DOHH2 (cell line): ENCODE data around the gene HEATR9.

ENCODE experiments used
- H3F3A ChIP-seq: fragments of 200-600 bp; sonication (generic), shearing (Covaris generic); 2 replicates; pipeline ENCODE4 v1.6.0; 2016; ENCODE audit warnings: antibody characterized with exemption, mild to moderate bottlenecking; ENCODE audit not compliant: control insufficient read depth, insufficient read depth
- H3K27ac ChIP-seq: fragments of 200-600 bp; sonication (generic); 2 replicates; pipeline ENCODE4 v1.5.1; 2014; ENCODE audit warnings: low read depth, mild to moderate bottlenecking, low read length, moderate library complexity
- H3K27me3 ChIP-seq: fragments of 200-600 bp; sonication (generic); 2 replicates; pipeline ENCODE4 v1.6.1; 2014; ENCODE audit warnings: mild to moderate bottlenecking, low read length, mixed read lengths; ENCODE audit not compliant: control insufficient read depth
- H3K36me3 ChIP-seq: fragments of 200-600 bp; sonication (generic); 2 replicates; pipeline ENCODE4 v1.6.1; 2014; ENCODE audit warnings: mild to moderate bottlenecking, low read length, moderate library complexity, mixed read lengths; ENCODE audit not compliant: control insufficient read depth
- H3K4me1 ChIP-seq: fragments of 200-600 bp; sonication (generic); 2 replicates; pipeline ENCODE4 v1.6.1; 2014; ENCODE audit warnings: mild to moderate bottlenecking, low read length, mixed read lengths; ENCODE audit not compliant: control insufficient read depth
- H3K4me2 ChIP-seq: fragments of 200-600 bp; sonication (generic); 2 replicates; pipeline ENCODE4 v1.6.0; 2014; ENCODE audit warnings: mild to moderate bottlenecking, low read length, moderate library complexity
- H3K4me3 ChIP-seq: fragments of 200-600 bp; sonication (generic); 2 replicates; pipeline ENCODE4 v1.5.1; 2014; ENCODE audit warnings: mild to moderate bottlenecking, low read length, mixed read lengths
- H3K79me2 ChIP-seq: fragments of 200-600 bp; sonication (generic); 2 replicates; pipeline ENCODE4 v1.6.1; 2014; ENCODE audit warnings: mild to moderate bottlenecking, low read length, mixed read lengths; ENCODE audit not compliant: control insufficient read depth
- H3K9me2 ChIP-seq: fragments of 200-600 bp; sonication (generic); replicated peaks from 2 replicates; pipeline ENCODE4 v1.6.1; 2014; ENCODE audit warnings: mild to moderate bottlenecking, low read length, mixed read lengths; ENCODE audit not compliant: control insufficient read depth
- H3K9me3 ChIP-seq: fragments of 200-600 bp; sonication (generic); 2 replicates; pipeline ENCODE4 v1.6.1; 2014; ENCODE audit warnings: antibody characterized with exemption, low read length, mixed read lengths; ENCODE audit not compliant: control insufficient read depth, insufficient read depth
- H4K20me1 ChIP-seq: fragments of 200-600 bp; sonication (generic); 2 replicates; pipeline ENCODE4 v1.6.0; 2014; ENCODE audit warnings: low read depth, mild to moderate bottlenecking, antibody characterized with exemption, low read length, moderate library complexity; ENCODE audit not compliant: control insufficient read depth, insufficient read depth
- CTCF ChIP-seq: fragments of 200-600 bp; sonication (generic); IDR thresholded peaks from one replicate; pipeline ENCODE4 v1.5.1; 2014; ENCODE audit warnings: antibody characterized with exemption, mild to moderate bottlenecking, low read depth, low read length; ENCODE audit not compliant: poor library complexity, severe bottlenecking
- EZH2phosphoT487 ChIP-seq: fragments of 200-600 bp; sonication (generic); IDR thresholded peaks from 2 replicates; pipeline ENCODE4 v1.6.1; 2017; ENCODE audit warnings: borderline replicate concordance, mild to moderate bottlenecking, antibody characterized with exemption, low read length, moderate library complexity, mixed read lengths

The HEATR9 gene

GRCh38 chr17:35841505-35841904 is 27.2 kb downstream of the HEATR9 start:
- H3K79me2 ChIP-seq, result no peaks in the 10 kb centered on the region
- peaks cover 3% of the 10 kb centered on the region; the same call in 1 of the 2 replicates for H4K20me1 ChIP-seq
- H3K27ac ChIP-seq, result no peak overlapping the region
- H3K4me1 ChIP-seq, result no peaks in the 10 kb centered on the region
- peaks cover 4% of the 10 kb centered on the region; the same call in 1 of the 2 replicates for H3F3A ChIP-seq
- H3K9me2 ChIP-seq, result no peaks in the 10 kb centered on the region
- no peaks in the 10 kb centered on the region for H3K27me3 ChIP-seq
- H3K36me3 ChIP-seq, result peaks cover 88% of the 10 kb centered on the region
- H3K4me3 ChIP-seq, result no peak overlapping the region
- no peak for TF ChIP-seq EZH2phosphoT487
- TF ChIP-seq CTCF, result no peak
- H3K4me2 ChIP-seq, result no peak overlapping the region
- no peaks in the 10 kb centered on the region for H3K9me3 ChIP-seq

- Histone ChIP-seq H3K4me1 (no peaks in the 10 kb centered on the region), H3K79me2 (no peaks in the 10 kb centered on the region), H3K36me3 (peaks cover 88% of the 10 kb centered on the region), H3K27ac (no peak overlapping the region), H4K20me1 (peaks cover 3% of the 10 kb centered on the region; the same call in 1 of the 2 replicates), H3K4me3 (no peak overlapping the region), H3K9me3 (no peaks in the 10 kb centered on the region), H3F3A (peaks cover 4% of the 10 kb centered on the region; the same call in 1 of the 2 replicates), H3K4me2 (no peak overlapping the region), H3K9me2 (no peaks in the 10 kb centered on the region), H3K27me3 (no peaks in the 10 kb centered on the region)
- TF ChIP-seq EZH2phosphoT487 (no peak), CTCF (no peak)
These were observed 27.6 kb downstream of the HEATR9 start for GRCh38 chr17:35841101-35841500.

- TF ChIP-seq EZH2phosphoT487, result no peak
- TF ChIP-seq CTCF, result no peak
- peaks cover 91% of the 10 kb centered on the region for H3K36me3 ChIP-seq
- H3K27ac ChIP-seq, result no peak overlapping the region
- no peaks in the 10 kb centered on the region for H3K9me2 ChIP-seq
- H3K4me1 ChIP-seq, result no peaks in the 10 kb centered on the region
- H3K79me2 ChIP-seq, result peaks cover 50% of the 10 kb centered on the region
- H4K20me1 ChIP-seq, result peaks cover 7% of the 10 kb centered on the region; the same call in 1 of the 2 replicates
- H3K9me3 ChIP-seq, result no peaks in the 10 kb centered on the region
- H3K4me3 ChIP-seq, result no peak overlapping the region
- H3K27me3 ChIP-seq, result no peaks in the 10 kb centered on the region
- H3K4me2 ChIP-seq, result no peak overlapping the region
- 0 out of 2 replicates have a peak, but pooled peaks cover 13% of the 10 kb centered on the region for H3F3A ChIP-seq
These were observed 43.5 kb downstream of the HEATR9 start for GRCh38 chr17:35825206-35825605.

GRCh38 chr17:35821308-35821707 is 47.4 kb downstream of the HEATR9 start:
- Histone ChIP-seq H3K27me3 (no peaks in the 10 kb centered on the region), H3K9me3 (no peaks in the 10 kb centered on the region), H3K4me2 (no peak overlapping the region), H4K20me1 (peaks cover 14% of the 10 kb centered on the region; the same call in 1 of the 2 replicates), H3K79me2 (peaks cover 86% of the 10 kb centered on the region), H3K36me3 (peaks cover 98% of the 10 kb centered on the region), H3K4me3 (no peak overlapping the region), H3K4me1 (no peaks in the 10 kb centered on the region), H3K9me2 (no peaks in the 10 kb centered on the region), H3K27ac (no peak overlapping the region), H3F3A (peaks cover 14% of the 10 kb centered on the region; the same call in 1 of the 2 replicates)
- TF ChIP-seq EZH2phosphoT487 (no peak), CTCF (no peak)
